Dedifferentiated amniotic fluid mesenchymal stem cell (primary cell): Measurements from ENCODE around the gene MYL6B.

Experiments used
- DNase-seq: peaks from one replicate; pipeline ENCODE4 v3.0.0-alpha.2; 2016; ENCODE audit errors: extremely low spot score

Gene MYL6B

GRCh38 chr12:56122637-56123036 lies 29.8 kb upstream of the MYL6B start:
- DNase-seq: no peak

GRCh38 chr12:56124133-56124532 lies 28.3 kb upstream of the MYL6B start:
- no peak for DNase-seq

GRCh38 chr12:56126732-56127239 lies 25.6 kb upstream of the MYL6B start:
- DNase-seq: no peak

GRCh38 chr12:56127485-56127887 lies 24.9 kb upstream of the MYL6B start:
- no peak for DNase-seq

GRCh38 chr12:56127888-56128669 lies 24.3 kb upstream of the MYL6B start, which contains the start of gene ESYT1:
ESYT1 (plus strand) TSS chr12:56128267; CDS start chr12:56128320, 53 bp downstream.
- DNase-seq: peak; percentile 99

- no peak for DNase-seq
These were observed 23.6 kb upstream of the MYL6B start for GRCh38 chr12:56128670-56129205.

- DNase-seq: no peak
These were observed 23.0 kb upstream of the MYL6B start for GRCh38 chr12:56129206-56129941.

GRCh38 chr12:56129942-56130495 lies 22.4 kb upstream of the MYL6B start:
- DNase-seq: no peak

- DNase-seq: no peak
These were observed 21.5 kb upstream of the MYL6B start for GRCh38 chr12:56130876-56131275.

GRCh38 chr12:56134897-56135296 lies 17.5 kb upstream of the MYL6B start:
- no peak for DNase-seq

- no peak for DNase-seq
These were observed 14.4 kb upstream of the MYL6B start for GRCh38 chr12:56137853-56138571.

GRCh38 chr12:56141946-56142784 lies 10.2 kb upstream of the MYL6B start:
- DNase-seq: no peak

- DNase-seq: no peak
These were observed 9.2 kb upstream of the MYL6B start for GRCh38 chr12:56143217-56143616.

GRCh38 chr12:56143870-56144269 lies 8.5 kb upstream of the MYL6B start:
- DNase-seq: no peak

- DNase-seq: no peak
These were observed 7.2 kb upstream of the MYL6B start for GRCh38 chr12:56145217-56145616.

- no peak for DNase-seq
These were observed 5.6 kb upstream of the MYL6B start for GRCh38 chr12:56146492-56147460.

GRCh38 chr12:56150563-56150962 lies 1.8 kb upstream of the MYL6B start:
- DNase-seq: no peak

- no peak for DNase-seq
These were observed 685 bp upstream of the MYL6B start for GRCh38 chr12:56151672-56152131.
